Neural cell (in vitro differentiated cells): ENCODE results near the gene ABCA10. TPM values are rescaled to one million over a fixed set of nuclear protein-coding genes. Genes with fewer than 3 reads are reported as not detected.

Source experiments
- H2AFZ ChIP-seq: fragments of 200-600, 300-800 bp; sonication (generic), shearing (Covaris generic); 2 replicates; pipeline ENCODE4 v1.6.0; 2014; ENCODE audit warnings: low read depth, mild to moderate bottlenecking, antibody characterized with exemption, low read length, moderate library complexity
- H3F3A ChIP-seq: fragments of 200-600 bp; shearing (Covaris generic); 2 replicates; pipeline ENCODE4 v1.6.1; 2016; ENCODE audit warnings: mild to moderate bottlenecking, moderate library complexity, mixed read lengths, antibody characterized with exemption, low read length; ENCODE audit not compliant: insufficient read depth, poor library complexity, severe bottlenecking
- H3K27ac ChIP-seq: fragments of 200-600, 300-800 bp; sonication (generic), shearing (Covaris generic); 2 replicates; pipeline ENCODE4 v1.5.1; 2014; ENCODE audit warnings: mild to moderate bottlenecking, low read length, moderate library complexity
- H3K27me3 ChIP-seq: fragments of 300-800, 200-600 bp; sonication (generic), shearing (Covaris generic); 2 replicates; pipeline ENCODE4 v1.6.0; 2014; ENCODE audit warnings: mild to moderate bottlenecking, low read depth, low read length, moderate library complexity; ENCODE audit not compliant: insufficient read depth
- H3K36me3 ChIP-seq: fragments of 300-800, 200-600 bp; sonication (generic), shearing (Covaris generic); 2 replicates; pipeline ENCODE4 v1.5.1; 2014; ENCODE audit warnings: mild to moderate bottlenecking, antibody characterized with exemption, low read length, moderate library complexity; ENCODE audit not compliant: insufficient read depth
- H3K4me2 ChIP-seq: fragments of 300-800, 200-600 bp; sonication (generic), shearing (Covaris generic); 2 replicates; pipeline ENCODE4 v1.6.0; 2014; ENCODE audit warnings: mild to moderate bottlenecking, low read length
- H3K4me3 ChIP-seq: fragments of 300-800, 200-600 bp; sonication (generic), shearing (Covaris generic); 2 replicates; pipeline ENCODE4 v1.5.1; 2014; ENCODE audit warnings: mild to moderate bottlenecking, low read length, moderate library complexity
- H3K79me2 ChIP-seq: fragments of 200-600 bp; shearing (Covaris generic); replicated peaks from 2 replicates; pipeline ENCODE4 v1.6.0; 2014; ENCODE audit warnings: mild to moderate bottlenecking, low read length, moderate library complexity; ENCODE audit not compliant: insufficient read depth
- H3K9ac ChIP-seq: fragments of 300-800, 200-600 bp; sonication (generic), shearing (Covaris generic); 2 replicates; pipeline ENCODE4 v1.6.1; 2016; ENCODE audit warnings: mild to moderate bottlenecking, low read length, mixed read lengths
- H3K9me2 ChIP-seq: fragments of 200-600 bp; shearing (Covaris generic); 2 replicates; pipeline ENCODE4 v1.6.1; 2016; ENCODE audit warnings: mild to moderate bottlenecking, low read length, mixed read lengths; ENCODE audit not compliant: insufficient read depth
- H3K9me3 ChIP-seq: fragments of 200-600, 300-800 bp; sonication (generic), shearing (Covaris generic); 2 replicates; pipeline ENCODE4 v1.6.1; 2016; ENCODE audit warnings: mild to moderate bottlenecking, mixed run types, low read length, moderate library complexity, mixed read lengths
- H4K20me1 ChIP-seq: fragments of 200-600 bp; shearing (Covaris generic); 2 replicates; pipeline ENCODE4 v1.6.1; 2016; ENCODE audit warnings: mild to moderate bottlenecking, mixed run types; ENCODE audit not compliant: insufficient read depth
- EP300 ChIP-seq: fragments of 450-650 bp; conservative IDR thresholded peaks from 2 replicates; pipeline ENCODE4 v1.6.1; 2014; ENCODE audit warnings: antibody characterized with exemption, mild to moderate bottlenecking, moderate library complexity; ENCODE audit not compliant: poor library complexity, severe bottlenecking
- REST ChIP-seq: IDR thresholded peaks from 2 replicates; pipeline ENCODE4 v1.6.1; 2012; ENCODE audit warnings: borderline replicate concordance
- TAF1 ChIP-seq: IDR thresholded peaks from 2 replicates; pipeline ENCODE4 v1.6.1; 2012; ENCODE audit warnings: low read depth
- polyA plus RNA-seq: library from polyadenylated mRNA; depleted of rRNA; stranded (reverse); fragments of >200 nt; gene quantifications from 2 replicates; pipeline ENCODE4 v1.2.3, GENCODE V29; 2014

The ABCA10 gene
- polyA plus RNA-seq, 1 donor from 2014 or later, result 15.3 TPM

GRCh38 chr17:69164206-69164605 is 64.4 kb downstream of the ABCA10 start:
- H3K4me3 ChIP-seq, result no peak overlapping the region
- no peaks in the 10 kb centered on the region for H3K79me2 ChIP-seq
- H2AFZ ChIP-seq, result no peak overlapping the region
- H3K9me3 ChIP-seq, result no peaks in the 10 kb centered on the region
- no peak overlapping the region for H3K27ac ChIP-seq
- no peak overlapping the region for H3K4me2 ChIP-seq
- TF ChIP-seq REST (no peak), EP300 (no peak), TAF1 (no peak)
- no peak overlapping the region for H3K9ac ChIP-seq
- H3K36me3 ChIP-seq, result no peaks in the 10 kb centered on the region
- H4K20me1 ChIP-seq, result no peaks in the 10 kb centered on the region
- no peaks in the 10 kb centered on the region for H3K27me3 ChIP-seq
- no peaks in the 10 kb centered on the region for H3F3A ChIP-seq
- no peaks in the 10 kb centered on the region for H3K9me2 ChIP-seq

GRCh38 chr17:69159418-69159817 is 69.2 kb downstream of the ABCA10 start:
- no peak for TF ChIP-seq EP300
- no peak overlapping the region for H3K4me3 ChIP-seq
- no peaks in the 10 kb centered on the region for H3K79me2 ChIP-seq
- no peak overlapping the region for H3K9ac ChIP-seq
- no peaks in the 10 kb centered on the region for H3K9me2 ChIP-seq
- H3K36me3 ChIP-seq, result no peaks in the 10 kb centered on the region
- H3K27ac ChIP-seq, result no peak overlapping the region
- H3K27me3 ChIP-seq, result no peaks in the 10 kb centered on the region
- no peaks in the 10 kb centered on the region for H4K20me1 ChIP-seq
- H3K9me3 ChIP-seq, result no peaks in the 10 kb centered on the region
- no peak overlapping the region for H3K4me2 ChIP-seq
- no peak overlapping the region for H2AFZ ChIP-seq
- H3F3A ChIP-seq, result no peaks in the 10 kb centered on the region

- no peaks in the 10 kb centered on the region for H3K36me3 ChIP-seq
- H3K9me3 ChIP-seq, result no peaks in the 10 kb centered on the region
- H2AFZ ChIP-seq, result no peak overlapping the region
- no peaks in the 10 kb centered on the region for H3K79me2 ChIP-seq
- no peaks in the 10 kb centered on the region for H3K27me3 ChIP-seq
- no peak overlapping the region for H3K9ac ChIP-seq
- H3K27ac ChIP-seq, result no peak overlapping the region
- TF ChIP-seq EP300 (no peak), REST (no peak)
- H3K4me2 ChIP-seq, result no peak overlapping the region
- H3K4me3 ChIP-seq, result no peak overlapping the region
- no peaks in the 10 kb centered on the region for H3F3A ChIP-seq
- no peaks in the 10 kb centered on the region for H3K9me2 ChIP-seq
- no peaks in the 10 kb centered on the region for H4K20me1 ChIP-seq
Measured at GRCh38 chr17:69154267-69154666, 74.4 kb downstream of the ABCA10 start.
